MM.1S (cell line): Measurements from ENCODE around the gene TMEM184A.

Source experiments
- EZH2 ChIP-seq: fragments of 300-600 bp; sonication (generic); optimal IDR thresholded peaks from 2 replicates; pipeline ENCODE3; 2017; ENCODE audit warnings: low read depth, mild to moderate bottlenecking, antibody characterized with exemption, low read length, mixed read lengths
- EZH2phosphoT487 ChIP-seq: fragments of 300-600 bp; sonication (generic); IDR thresholded peaks from 2 replicates; pipeline ENCODE4 v1.6.1; 2018; ENCODE audit warnings: antibody characterized with exemption, low read length
- TF ChIP-seq, protein P1 (sequence below): fragments of 300-600 bp; sonication (generic); IDR thresholded peaks from 2 replicates; pipeline ENCODE4 v1.5.1; 2016; ENCODE audit warnings: antibody characterized with exemption, low read length, mixed read lengths

DNA sequence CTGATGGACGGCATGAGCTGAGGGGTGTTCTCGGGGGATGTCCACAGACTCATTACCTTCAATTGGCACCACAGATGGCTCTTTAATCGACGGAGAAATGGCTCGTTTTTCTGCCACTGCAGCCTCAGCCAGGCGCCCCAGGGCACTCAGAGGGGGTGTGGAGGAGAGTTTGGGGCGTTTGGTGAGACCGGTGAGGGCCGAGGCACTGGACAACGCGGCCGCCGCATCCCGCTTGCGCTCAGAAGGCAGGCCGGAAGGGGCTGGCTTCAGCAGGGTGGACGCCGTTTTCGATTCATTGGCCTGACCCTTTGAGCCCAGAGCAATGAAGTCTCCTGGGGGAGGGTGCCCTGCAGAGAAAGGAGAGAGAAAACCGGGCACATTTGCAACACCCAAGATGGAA, 53.2 kb downstream of the TMEM184A start:
- TF ChIP-seq, protein P1, sequence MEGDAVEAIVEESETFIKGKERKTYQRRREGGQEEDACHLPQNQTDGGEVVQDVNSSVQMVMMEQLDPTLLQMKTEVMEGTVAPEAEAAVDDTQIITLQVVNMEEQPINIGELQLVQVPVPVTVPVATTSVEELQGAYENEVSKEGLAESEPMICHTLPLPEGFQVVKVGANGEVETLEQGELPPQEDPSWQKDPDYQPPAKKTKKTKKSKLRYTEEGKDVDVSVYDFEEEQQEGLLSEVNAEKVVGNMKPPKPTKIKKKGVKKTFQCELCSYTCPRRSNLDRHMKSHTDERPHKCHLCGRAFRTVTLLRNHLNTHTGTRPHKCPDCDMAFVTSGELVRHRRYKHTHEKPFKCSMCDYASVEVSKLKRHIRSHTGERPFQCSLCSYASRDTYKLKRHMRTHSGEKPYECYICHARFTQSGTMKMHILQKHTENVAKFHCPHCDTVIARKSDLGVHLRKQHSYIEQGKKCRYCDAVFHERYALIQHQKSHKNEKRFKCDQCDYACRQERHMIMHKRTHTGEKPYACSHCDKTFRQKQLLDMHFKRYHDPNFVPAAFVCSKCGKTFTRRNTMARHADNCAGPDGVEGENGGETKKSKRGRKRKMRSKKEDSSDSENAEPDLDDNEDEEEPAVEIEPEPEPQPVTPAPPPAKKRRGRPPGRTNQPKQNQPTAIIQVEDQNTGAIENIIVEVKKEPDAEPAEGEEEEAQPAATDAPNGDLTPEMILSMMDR: no peak
- no peak for TF ChIP-seq EZH2phosphoT487
- TF ChIP-seq EZH2: no peak
